GM12872 (cell line): Measurements from ENCODE around the gene DNAJC5.

ENCODE experiments used
- CTCF ChIP-seq: IDR thresholded peaks from 3 replicates; pipeline ENCODE4 v1.5.1; 2011; ENCODE audit warnings: low read depth, mild to moderate bottlenecking, low read length, moderate library complexity; ENCODE audit not compliant: insufficient read depth

The DNAJC5 gene

GRCh38 chr20:63864545-63864977 is 30.4 kb upstream of the DNAJC5 start:
- no peak for TF ChIP-seq CTCF

- TF ChIP-seq CTCF: no peak
These were observed 29.8 kb upstream of the DNAJC5 start, which contains the start of gene TPD52L2 for GRCh38 chr20:63864978-63865640. TPD52L2 (plus strand) TSS chr20:63865270; CDS start chr20:63865366, 96 bp downstream.

GRCh38 chr20:63868264-63868663 is 26.7 kb upstream of the DNAJC5 start:
- TF ChIP-seq CTCF: no peak

- no peak for TF ChIP-seq CTCF
These were observed 21.4 kb upstream of the DNAJC5 start for GRCh38 chr20:63873477-63873971.

GRCh38 chr20:63876489-63877036 is 18.4 kb upstream of the DNAJC5 start:
- TF ChIP-seq CTCF: no peak

- no peak for TF ChIP-seq CTCF
These were observed 17.0 kb upstream of the DNAJC5 start for GRCh38 chr20:63877755-63878470.

GRCh38 chr20:63878899-63879663 is 15.8 kb upstream of the DNAJC5 start:
- no peak for TF ChIP-seq CTCF
